ENCODE results near the gene SHE.

GRCh38 chr1:154533952-154534844, 32.0 kb upstream of the SHE start:
- TF ChIP-seq GABPA (IDR thresholded peaks at IDR 0.05 in 1 of 2, conservative IDR thresholded peaks at IDR 0.05 in 1 of 2) (no peak), CTCF (IDR thresholded peaks at IDR 0.05; ENCODE audit: low read depth, low read length, missing input control) (peak; percentile 64), JUND (IDR thresholded peaks at IDR 0.05) (no peak), YY1 (IDR thresholded peaks at IDR 0.05) (no peak), HNF4G (IDR thresholded peaks at IDR 0.05) (no peak), HNF4A (conservative IDR thresholded peaks at IDR 0.05) (no peak), RXRA (IDR thresholded peaks at IDR 0.05) (peak in 1 of 2 donors; percentile 9), TAF1 (conservative IDR thresholded peaks at IDR 0.05) (no peak), EGR1 (IDR thresholded peaks at IDR 0.05; ENCODE audit: low read depth in 2 of 2) (no peak), MAX (IDR thresholded peaks at IDR 0.05) (no peak), NR2F2 (IDR thresholded peaks at IDR 0.05) (no peak)

All from liver (tissue), 3 donors.